ENCODE results near the gene CMTM5. TPM values are rescaled to one million over a fixed set of nuclear protein-coding genes. Genes with fewer than 3 reads are reported as not detected.

The CMTM5 gene
- total and polyA plus RNA-seq, 2 donors (not counting 3 experiments of a cell fraction or from before 2014, with no cell fraction given), result not detected

DNA sequence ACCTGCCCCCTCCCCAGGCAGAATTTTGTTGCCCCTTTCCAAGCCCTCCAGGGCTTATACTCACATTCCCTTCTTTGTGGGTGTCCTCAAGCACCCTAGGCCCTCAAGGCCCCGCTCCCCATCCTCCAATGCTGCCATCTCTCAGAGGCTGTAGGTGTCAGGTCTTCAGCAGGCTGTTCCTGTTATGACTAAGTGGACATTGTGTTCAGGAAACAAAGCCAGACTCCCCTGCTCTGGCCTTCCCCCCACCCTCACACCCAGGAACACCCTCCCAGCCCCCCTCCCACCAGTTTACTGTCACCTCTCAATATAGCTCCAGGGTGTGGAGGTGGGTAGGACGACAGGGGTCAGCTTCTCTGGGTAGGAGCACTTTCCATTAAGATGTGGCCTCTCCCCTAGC is 32.6 kb downstream of the CMTM5 start:
- dilution Hi-C loops (cut with MboI; ENCODE audit: extremely low pct_ligation_motif_present, low sequenced_read_pairs), result no loop called here
- no peaks in the 10 kb centered on the region for H3K4me1 ChIP-seq (ENCODE audit: control insufficient read depth, extremely low read depth, insufficient read depth, low read length)
- H3K4me3 ChIP-seq (replicated peaks in 1 of 3; ENCODE audit: insufficient read depth in 1 of 3, low read depth in 1 of 3, low read length in 3 of 3), result no peak overlapping the region
- POLR2A ChIA-PET, result no interaction called here
- no peak for FAIRE-seq
- H3K27ac ChIP-seq (ENCODE audit: insufficient read depth, low read depth, low read length), result no peak overlapping the region
- no peaks in the 10 kb centered on the region for H3K9me1 ChIP-seq (replicated peaks; ENCODE audit: control insufficient read depth, extremely low read depth, insufficient read depth, low read length)
- H3K9ac ChIP-seq (replicated peaks; ENCODE audit: extremely low read depth, insufficient read depth, low read length), result no peak overlapping the region
- H2AFZ ChIP-seq (ENCODE audit: low read depth, low read length), result no peak overlapping the region
- CTCF ChIA-PET, result interaction anchor here (0.8 kb wide), 1 partner anchor 1188 kb away, joined by 3 read pairs; no protein-coding TSS in a partner anchor
- no peaks in the 10 kb centered on the region for H3K9me3 ChIP-seq (replicated peaks; ENCODE audit: control insufficient read depth, insufficient read depth, low read length)
- no peaks in the 10 kb centered on the region for H4K20me1 ChIP-seq (replicated peaks; ENCODE audit: control insufficient read depth, extremely low read depth, insufficient read depth, low read length)
- H3K79me2 ChIP-seq (ENCODE audit: control insufficient read depth, insufficient read depth, low read length), result no peaks in the 10 kb centered on the region
- BruUV-seq (replicated peaks), result no TSS peak
- TF ChIP-seq GATA2 (IDR thresholded peaks at IDR 0.05; ENCODE audit: insufficient read depth, insufficient read length, low read depth, low read length) (no peak), EZH2 (IDR thresholded peaks at IDR 0.05; ENCODE audit: borderline replicate concordance, low read depth, low read length, severe bottlenecking) (no peak), FOS (IDR thresholded peaks at IDR 0.05; ENCODE audit: borderline replicate concordance, insufficient read depth, low read length) (no peak), POLR2A (IDR thresholded peaks at IDR 0.05; ENCODE audit: low read depth, low read length) (no peak)
- TF ChIP-seq, protein P1, sequence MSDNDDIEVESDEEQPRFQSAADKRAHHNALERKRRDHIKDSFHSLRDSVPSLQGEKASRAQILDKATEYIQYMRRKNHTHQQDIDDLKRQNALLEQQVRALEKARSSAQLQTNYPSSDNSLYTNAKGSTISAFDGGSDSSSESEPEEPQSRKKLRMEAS (IDR thresholded peaks at IDR 0.05; ENCODE audit: insufficient read depth, insufficient read length), result no peak
- no peaks in the 10 kb centered on the region for H3K36me3 ChIP-seq (ENCODE audit: control insufficient read depth in 2 of 2, extremely low read depth in 1 of 2, insufficient read depth in 2 of 2, low read length in 2 of 2)
- intact Hi-C loops (cut with micrococcal nuclease), result no loop called here
- no peak overlapping the region for H3K4me2 ChIP-seq (ENCODE audit: insufficient read depth, low read length)
- DNase-seq (ENCODE audit: low read depth, low spot score), result no peak
- no peaks in the 10 kb centered on the region for H3K27me3 ChIP-seq (ENCODE audit: control insufficient read depth in 2 of 2, insufficient read depth in 2 of 2, low read length in 2 of 2)

- ChIA-PET CTCF (interaction anchor here (0.8 kb wide), 1 partner anchor 1189 kb away, joined by 3 read pairs; no protein-coding TSS in a partner anchor), POLR2A (no interaction called here)
- no peak for FAIRE-seq
- no peaks in the 10 kb centered on the region for H3K4me1 ChIP-seq (ENCODE audit: control insufficient read depth, extremely low read depth, insufficient read depth, low read length)
- H3K4me3 ChIP-seq (replicated peaks in 1 of 3; ENCODE audit: insufficient read depth in 1 of 3, low read depth in 1 of 3, low read length in 3 of 3), result no peak overlapping the region
- no peak for DNase-seq (ENCODE audit: low read depth, low spot score)
- H3K79me2 ChIP-seq (ENCODE audit: control insufficient read depth, insufficient read depth, low read length), result no peaks in the 10 kb centered on the region
- no peak overlapping the region for H3K9ac ChIP-seq (replicated peaks; ENCODE audit: extremely low read depth, insufficient read depth, low read length)
- dilution Hi-C loops (cut with MboI; ENCODE audit: extremely low pct_ligation_motif_present, low sequenced_read_pairs) (no loop called here), intact Hi-C loops (cut with micrococcal nuclease) (no loop called here)
- H3K27ac ChIP-seq (ENCODE audit: insufficient read depth, low read depth, low read length), result no peak overlapping the region
- no peak for TF ChIP-seq JUN (IDR thresholded peaks at IDR 0.05; ENCODE audit: borderline replicate concordance, insufficient read depth, insufficient read length, low read depth)
- no peak for TF ChIP-seq POLR2AphosphoS5 (IDR thresholded peaks at IDR 0.05; ENCODE audit: insufficient read depth, low read depth, low read length)
- TF ChIP-seq, protein P1 (IDR thresholded peaks at IDR 0.05; ENCODE audit: insufficient read depth, insufficient read length), result no peak
- TF ChIP-seq MYC (IDR thresholded peaks at IDR 0.05; ENCODE audit: low read depth, low read length), result no peak
- no peak overlapping the region for H2AFZ ChIP-seq (ENCODE audit: low read depth, low read length)
- no peak overlapping the region for H3K4me2 ChIP-seq (ENCODE audit: insufficient read depth, low read length)
- no peaks in the 10 kb centered on the region for H3K9me3 ChIP-seq (replicated peaks; ENCODE audit: control insufficient read depth, insufficient read depth, low read length)
- no peaks in the 10 kb centered on the region for H4K20me1 ChIP-seq (replicated peaks; ENCODE audit: control insufficient read depth, extremely low read depth, insufficient read depth, low read length)
- H3K27me3 ChIP-seq (ENCODE audit: control insufficient read depth in 2 of 2, insufficient read depth in 2 of 2, low read length in 2 of 2), result no peaks in the 10 kb centered on the region
- no peaks in the 10 kb centered on the region for H3K9me1 ChIP-seq (replicated peaks; ENCODE audit: control insufficient read depth, extremely low read depth, insufficient read depth, low read length)
- no peaks in the 10 kb centered on the region for H3K36me3 ChIP-seq (ENCODE audit: control insufficient read depth in 2 of 2, extremely low read depth in 1 of 2, insufficient read depth in 2 of 2, low read length in 2 of 2)
- no TSS peak for BruUV-seq (replicated peaks)
These were observed 33.3 kb downstream of the CMTM5 start for GRCh38 chr14:23409966-23410635.
